ENCODE results near the gene MFAP2. TPM values are rescaled to one million over a fixed set of nuclear protein-coding genes. Genes with fewer than 3 reads are reported as not detected.

MFAP2 gene
- total RNA-seq, 3 donors from 2014 or later (not counting 1 experiment from before 2014, with no cell fraction given): 0.15 TPM; not detected in 2

- Histone ChIP-seq H3K4me1 (ENCODE audit: control insufficient read depth, insufficient read depth, low read length) (no peaks in the 10 kb centered on the region), H3K9me3 (ENCODE audit: control insufficient read depth, insufficient read depth, low read length) (no peaks in the 10 kb centered on the region), H3K36me3 (ENCODE audit: control insufficient read depth, insufficient read depth, low read length) (peaks cover 21% of the 10 kb centered on the region), H3K27ac (ENCODE audit: low read length) (no peak overlapping the region), H3K4me3 (ENCODE audit: low read length) (no peak overlapping the region), H3K27me3 (ENCODE audit: control insufficient read depth, insufficient read depth, low read length) (no peaks in the 10 kb centered on the region)
- Mint-ChIP-seq H3K4me1 (no peaks in the 10 kb centered on the region), H3K27ac (no peak overlapping the region), H3K36me3 (peaks cover 5% of the 10 kb centered on the region), H3K4me3 (no peak overlapping the region), H3K9me3 (no peaks in the 10 kb centered on the region), H3K27me3 (ENCODE audit: low read depth in 2 of 2) (no peaks in the 10 kb centered on the region)
- intact Hi-C loops (cut with micrococcal nuclease): no loop called here
- ATAC-seq (no peak), DNase-seq (no peak)
- TF ChIP-seq CTCF (IDR thresholded peaks at IDR 0.05): no peak
- 93% methylated on average over 15 of the region's 15 CpGs for WGBS (ENCODE audit: insufficient coverage)
These were observed 13.2 kb upstream of the MFAP2 start for GRCh38 chr1:16993521-16994038.

DNA sequence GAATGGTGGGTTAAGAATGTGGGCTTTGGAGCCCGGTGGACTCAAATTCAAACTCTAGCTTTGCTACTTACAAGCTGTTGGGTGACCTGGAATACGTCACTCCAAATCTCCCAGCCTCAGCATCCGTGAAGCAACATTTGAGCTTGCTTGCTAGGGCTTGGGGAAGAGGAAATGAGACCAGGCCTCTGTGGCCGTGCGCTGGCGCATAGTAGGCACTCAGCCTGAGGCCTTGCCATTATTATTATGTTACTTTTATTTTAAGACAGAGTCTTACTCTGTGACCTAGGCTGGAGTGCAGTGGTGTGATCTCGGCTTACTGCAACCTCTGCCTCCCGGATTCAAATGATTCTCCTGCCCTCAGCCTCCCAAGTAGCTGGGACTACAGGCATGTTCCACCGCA lies 12.3 kb upstream of the MFAP2 start:
- H3K27ac ChIP-seq (ENCODE audit: low read length): no peak overlapping the region
- no peaks in the 10 kb centered on the region for H3K9me3 ChIP-seq (ENCODE audit: control insufficient read depth, insufficient read depth, low read length)
- 98% methylated on average over 9 of the region's 9 CpGs for WGBS (ENCODE audit: insufficient coverage)
- no peaks in the 10 kb centered on the region for H3K9me3 Mint-ChIP-seq
- no peaks in the 10 kb centered on the region for H3K27me3 Mint-ChIP-seq (ENCODE audit: low read depth in 2 of 2)
- no peak for DNase-seq
- no peak overlapping the region for H3K27ac Mint-ChIP-seq
- no peak for ATAC-seq
- H3K36me3 Mint-ChIP-seq: no peaks in the 10 kb centered on the region
- no peak overlapping the region for H3K4me3 Mint-ChIP-seq
- no peaks in the 10 kb centered on the region for H3K4me1 Mint-ChIP-seq
- H3K4me1 ChIP-seq (ENCODE audit: control insufficient read depth, insufficient read depth, low read length): no peaks in the 10 kb centered on the region
- no peak for TF ChIP-seq CTCF (IDR thresholded peaks at IDR 0.05)
- no peaks in the 10 kb centered on the region for H3K27me3 ChIP-seq (ENCODE audit: control insufficient read depth, insufficient read depth, low read length)
- H3K4me3 ChIP-seq (ENCODE audit: low read length): no peak overlapping the region
- intact Hi-C loops (cut with micrococcal nuclease): no loop called here
- peaks cover 22% of the 10 kb centered on the region for H3K36me3 ChIP-seq (ENCODE audit: control insufficient read depth, insufficient read depth, low read length)

DNA sequence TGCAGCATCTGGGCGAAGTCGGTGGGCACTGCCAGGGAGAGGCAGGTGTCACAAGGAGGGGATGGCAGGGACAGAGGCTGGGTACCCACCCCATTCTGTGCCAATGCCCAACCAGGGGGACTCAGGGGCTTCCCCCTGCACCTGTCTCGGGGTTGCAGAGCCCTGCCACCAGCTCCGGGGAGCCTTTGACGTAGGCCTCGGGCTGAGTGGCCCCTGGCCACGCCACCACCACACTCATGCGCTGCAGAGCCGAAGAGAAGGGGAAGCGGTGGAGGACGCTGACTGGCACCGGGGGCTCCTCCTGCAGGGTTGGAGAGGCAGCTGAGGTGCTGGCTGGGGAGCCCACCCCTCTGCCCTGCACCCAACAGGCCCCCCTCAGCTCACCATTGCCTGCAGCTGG lies 11.7 kb upstream of the MFAP2 start:
- Histone ChIP-seq H3K27ac (ENCODE audit: low read length) (no peak overlapping the region), H3K9me3 (ENCODE audit: control insufficient read depth, insufficient read depth, low read length) (no peaks in the 10 kb centered on the region), H3K4me3 (ENCODE audit: low read length) (no peak overlapping the region), H3K36me3 (ENCODE audit: control insufficient read depth, insufficient read depth, low read length) (peaks cover 22% of the 10 kb centered on the region), H3K27me3 (ENCODE audit: control insufficient read depth, insufficient read depth, low read length) (no peaks in the 10 kb centered on the region), H3K4me1 (ENCODE audit: control insufficient read depth, insufficient read depth, low read length) (no peaks in the 10 kb centered on the region)
- H3K4me1 Mint-ChIP-seq: no peaks in the 10 kb centered on the region
- TF ChIP-seq CTCF (IDR thresholded peaks at IDR 0.05): no peak
- no peaks in the 10 kb centered on the region for H3K36me3 Mint-ChIP-seq
- no peak overlapping the region for H3K27ac Mint-ChIP-seq
- ATAC-seq: no peak
- 90% methylated on average over 12 of the region's 12 CpGs for WGBS (ENCODE audit: insufficient coverage)
- no peaks in the 10 kb centered on the region for H3K27me3 Mint-ChIP-seq (ENCODE audit: low read depth in 2 of 2)
- intact Hi-C loops (cut with micrococcal nuclease): no loop called here
- H3K4me3 Mint-ChIP-seq: no peak overlapping the region
- H3K9me3 Mint-ChIP-seq: no peaks in the 10 kb centered on the region
- no peak for DNase-seq

DNA sequence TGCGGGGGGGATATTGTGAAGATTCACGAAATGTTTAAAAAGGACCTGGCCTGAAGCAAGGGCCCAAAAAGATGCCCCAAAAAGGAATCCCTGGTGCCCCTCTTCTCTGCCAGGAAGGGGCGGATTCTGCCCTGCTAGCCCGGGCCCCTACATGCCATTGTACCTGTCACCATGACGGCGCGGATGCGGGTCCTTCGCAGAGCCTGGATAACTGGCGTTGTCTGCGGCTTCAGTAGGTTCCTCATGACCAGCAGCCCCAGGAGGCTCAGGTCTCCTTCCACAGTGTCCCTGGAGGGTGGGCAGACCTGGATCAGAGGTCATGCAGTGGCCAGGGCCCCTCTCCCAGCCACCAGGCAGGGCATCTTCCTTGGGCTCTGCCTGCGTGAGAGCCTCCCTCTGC lies 11.2 kb upstream of the MFAP2 start:
- no peaks in the 10 kb centered on the region for H3K9me3 ChIP-seq (ENCODE audit: control insufficient read depth, insufficient read depth, low read length)
- no peaks in the 10 kb centered on the region for H3K4me1 ChIP-seq (ENCODE audit: control insufficient read depth, insufficient read depth, low read length)
- Mint-ChIP-seq H3K4me3 (no peak overlapping the region), H3K9me3 (no peaks in the 10 kb centered on the region), H3K36me3 (no peaks in the 10 kb centered on the region), H3K27me3 (ENCODE audit: low read depth in 2 of 2) (no peaks in the 10 kb centered on the region), H3K27ac (no peak overlapping the region), H3K4me1 (no peaks in the 10 kb centered on the region)
- no peaks in the 10 kb centered on the region for H3K27me3 ChIP-seq (ENCODE audit: control insufficient read depth, insufficient read depth, low read length)
- no peak for DNase-seq
- WGBS (ENCODE audit: insufficient coverage): 96% methylated on average over 12 of the region's 12 CpGs
- ATAC-seq: no peak
- no peak for TF ChIP-seq CTCF (IDR thresholded peaks at IDR 0.05)
- H3K36me3 ChIP-seq (ENCODE audit: control insufficient read depth, insufficient read depth, low read length): peaks cover 20% of the 10 kb centered on the region
- no peak overlapping the region for H3K4me3 ChIP-seq (ENCODE audit: low read length)
- intact Hi-C loops (cut with micrococcal nuclease): no loop called here
- no peak overlapping the region for H3K27ac ChIP-seq (ENCODE audit: low read length)

Data from natural killer cell (primary cell).